Type B pancreatic cell (in vitro differentiated cells): Measurements from ENCODE around the gene HRH1. TPM values are rescaled to one million over a fixed set of nuclear protein-coding genes. Genes with fewer than 3 reads are reported as not detected.
"Not testable (repeated sequence)": the region's sequence is repeated elsewhere in the genome, so short reads cannot be mapped to it uniquely, and the experiment has no call there.

ENCODE experiments used
- DNase-seq: peaks from one replicate; pipeline ENCODE4 v3.0.0; 2021; ENCODE audit warnings: mixed read lengths; ENCODE audit not compliant: unreplicated experiment; ENCODE audit errors: extremely low spot score
- H3K27ac Mint-ChIP-seq: 2 replicates; pipeline ENCODE4 v1.8.0; 2021; ENCODE audit warnings: mild to moderate bottlenecking, mixed read lengths
- H3K27me3 Mint-ChIP-seq: 2 replicates; pipeline ENCODE4 v1.8.0; 2021; ENCODE audit warnings: mixed read lengths
- H3K36me3 Mint-ChIP-seq: 2 replicates; pipeline ENCODE4 v1.8.0; 2021; ENCODE audit warnings: mixed read lengths
- H3K4me1 Mint-ChIP-seq: one replicate; pipeline ENCODE4 v1.8.0; 2021; ENCODE audit warnings: mixed read lengths; ENCODE audit not compliant: unreplicated experiment
- H3K4me3 Mint-ChIP-seq: 2 replicates; pipeline ENCODE4 v1.8.0; 2021; ENCODE audit warnings: mild to moderate bottlenecking, mixed read lengths
- H3K9me3 Mint-ChIP-seq: 2 replicates; pipeline ENCODE4 v1.8.0; 2021; ENCODE audit warnings: mixed read lengths
- total RNA-seq: library from RNA; stranded (reverse); gene quantifications from 2 replicates; pipeline ENCODE4 v1.2.1, GENCODE V29; 2021; ENCODE audit warnings: low replicate concordance
- TF ChIP-seq, protein P1 (sequence below): fragments of 200-600 bp; sonication (generic); conservative IDR thresholded peaks from 2 replicates; pipeline ENCODE4 v1.5.0; 2021; ENCODE audit warnings: antibody characterized with exemption, mild to moderate bottlenecking

HRH1 gene
- total RNA-seq, 1 donor from 2014 or later: 4.7 TPM

DNA sequence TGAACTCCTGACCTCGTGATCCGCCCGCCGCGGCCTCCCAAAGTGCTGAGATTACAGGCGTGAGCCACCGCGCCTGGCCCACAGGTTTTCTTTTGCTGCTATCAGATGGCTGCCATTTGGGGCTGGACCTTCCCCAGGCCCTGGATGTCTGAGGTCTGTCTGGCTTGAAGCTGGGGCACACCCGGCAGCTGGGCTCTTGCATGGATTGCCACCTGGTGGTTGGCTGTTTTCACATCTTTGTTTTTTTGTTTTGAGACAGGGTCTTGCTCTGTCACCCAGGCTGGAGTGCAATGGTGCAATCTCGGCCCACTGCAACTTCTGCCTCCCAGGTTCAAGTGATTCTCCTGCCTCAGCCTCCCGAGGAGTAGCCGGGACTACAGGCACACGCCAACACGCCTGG is 51.6 kb downstream of the HRH1 start:
- TF ChIP-seq, protein P1, sequence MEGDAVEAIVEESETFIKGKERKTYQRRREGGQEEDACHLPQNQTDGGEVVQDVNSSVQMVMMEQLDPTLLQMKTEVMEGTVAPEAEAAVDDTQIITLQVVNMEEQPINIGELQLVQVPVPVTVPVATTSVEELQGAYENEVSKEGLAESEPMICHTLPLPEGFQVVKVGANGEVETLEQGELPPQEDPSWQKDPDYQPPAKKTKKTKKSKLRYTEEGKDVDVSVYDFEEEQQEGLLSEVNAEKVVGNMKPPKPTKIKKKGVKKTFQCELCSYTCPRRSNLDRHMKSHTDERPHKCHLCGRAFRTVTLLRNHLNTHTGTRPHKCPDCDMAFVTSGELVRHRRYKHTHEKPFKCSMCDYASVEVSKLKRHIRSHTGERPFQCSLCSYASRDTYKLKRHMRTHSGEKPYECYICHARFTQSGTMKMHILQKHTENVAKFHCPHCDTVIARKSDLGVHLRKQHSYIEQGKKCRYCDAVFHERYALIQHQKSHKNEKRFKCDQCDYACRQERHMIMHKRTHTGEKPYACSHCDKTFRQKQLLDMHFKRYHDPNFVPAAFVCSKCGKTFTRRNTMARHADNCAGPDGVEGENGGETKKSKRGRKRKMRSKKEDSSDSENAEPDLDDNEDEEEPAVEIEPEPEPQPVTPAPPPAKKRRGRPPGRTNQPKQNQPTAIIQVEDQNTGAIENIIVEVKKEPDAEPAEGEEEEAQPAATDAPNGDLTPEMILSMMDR: peak; percentile 40
- DNase-seq, H3K9me3 Mint-ChIP-seq, H3K27ac Mint-ChIP-seq, H3K27me3 Mint-ChIP-seq, H3K4me1 Mint-ChIP-seq, H3K4me3 Mint-ChIP-seq, H3K36me3 Mint-ChIP-seq: not testable (repeated sequence)

DNA sequence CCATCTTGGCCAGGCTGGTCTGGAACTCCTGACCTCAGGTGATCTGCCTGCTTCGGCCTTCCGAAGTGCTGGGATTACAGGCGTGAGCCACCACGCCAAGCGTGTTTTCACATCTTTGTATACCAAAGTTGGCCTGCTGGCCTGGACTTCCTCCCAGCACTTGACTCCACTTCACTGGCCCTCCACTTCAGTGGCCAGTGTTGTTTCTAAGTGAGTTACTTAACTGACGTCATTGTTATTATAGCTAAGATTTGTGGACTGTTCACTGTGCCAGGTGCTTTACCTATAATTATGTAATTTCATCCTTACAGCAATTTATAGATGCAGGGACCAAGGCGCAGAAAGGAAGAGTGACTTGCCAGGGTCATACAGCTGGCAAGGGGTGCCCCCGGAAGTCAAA is 52.0 kb downstream of the HRH1 start:
- Mint-ChIP-seq H3K36me3 (no peaks in the 10 kb centered on the region), H3K27ac (no peak overlapping the region), H3K27me3 (peaks cover 4% of the 10 kb centered on the region), H3K9me3 (no peaks in the 10 kb centered on the region), H3K4me3 (no peak overlapping the region), H3K4me1 (peaks cover 6% of the 10 kb centered on the region)
- TF ChIP-seq, protein P1: no peak
- no peak for DNase-seq

DNA sequence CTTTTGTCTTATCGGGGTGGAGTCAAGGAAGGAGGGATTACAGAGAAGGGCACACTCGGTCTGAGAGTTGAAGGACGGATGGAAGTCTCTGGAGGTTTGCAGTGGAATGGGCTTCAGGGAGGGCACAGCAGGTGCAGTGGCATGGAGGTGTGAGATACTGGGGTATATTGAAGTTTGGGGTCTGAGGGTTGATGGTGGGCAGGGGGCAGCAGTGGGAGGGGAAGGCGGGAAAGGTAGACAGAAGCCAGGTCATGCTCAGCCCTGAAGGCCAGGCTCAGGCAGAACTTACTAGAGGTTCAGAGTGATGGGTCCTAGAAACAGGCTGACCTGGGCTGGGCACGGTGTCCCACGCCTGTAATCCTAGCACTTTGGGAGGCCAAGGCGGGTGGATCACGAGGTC is 52.7 kb downstream of the HRH1 start:
- no peak for DNase-seq
- Mint-ChIP-seq H3K4me3 (no peak overlapping the region), H3K27me3 (peaks cover 3% of the 10 kb centered on the region), H3K4me1 (no peaks in the 10 kb centered on the region), H3K9me3 (no peaks in the 10 kb centered on the region), H3K36me3 (no peaks in the 10 kb centered on the region), H3K27ac (no peak overlapping the region)
- TF ChIP-seq, protein P1: no peak

DNA sequence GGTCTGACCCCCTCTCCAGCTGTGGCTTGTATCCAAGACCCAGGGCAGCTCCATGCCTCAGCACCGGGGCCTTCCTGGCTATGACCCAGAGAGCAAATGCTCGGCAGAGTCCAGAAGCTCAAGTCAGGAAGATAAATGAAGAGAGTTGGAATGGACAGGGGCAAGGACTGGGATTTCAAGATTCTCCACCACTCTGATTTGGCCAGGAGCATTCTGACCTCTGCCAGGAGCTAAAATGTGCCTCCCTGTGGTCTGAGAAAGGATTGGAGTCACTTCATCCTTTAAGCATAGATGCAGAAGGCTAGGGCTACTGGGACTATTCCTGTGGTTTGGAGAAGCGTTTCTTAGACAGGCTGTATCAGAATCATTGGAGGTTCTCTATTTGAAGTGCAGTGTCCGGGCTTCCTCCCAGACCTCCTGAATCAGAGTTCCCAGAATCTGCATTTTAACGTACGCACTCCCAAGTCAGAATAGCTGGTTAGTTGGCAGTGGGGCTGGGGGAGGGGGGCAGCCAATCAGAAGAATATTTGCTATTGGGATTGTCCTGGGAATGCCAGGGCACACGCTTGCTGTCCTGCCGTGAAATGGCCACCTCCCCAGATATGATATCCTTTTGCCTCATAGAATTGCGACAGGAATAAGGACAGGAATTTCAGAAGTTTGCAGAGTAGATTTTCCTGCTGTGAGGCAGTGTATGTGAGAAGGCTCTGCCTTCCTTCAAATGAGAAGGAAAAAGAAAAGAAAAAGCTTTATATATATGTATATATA is 57.4 kb downstream of the HRH1 start:
- Mint-ChIP-seq H3K27ac (no peak overlapping the region), H3K27me3 (peaks cover 3% of the 10 kb centered on the region), H3K4me1 (peaks cover 3% of the 10 kb centered on the region), H3K4me3 (no peak overlapping the region), H3K9me3 (no peaks in the 10 kb centered on the region), H3K36me3 (no peaks in the 10 kb centered on the region)
- TF ChIP-seq, protein P1: no peak
- no peak for DNase-seq

DNA sequence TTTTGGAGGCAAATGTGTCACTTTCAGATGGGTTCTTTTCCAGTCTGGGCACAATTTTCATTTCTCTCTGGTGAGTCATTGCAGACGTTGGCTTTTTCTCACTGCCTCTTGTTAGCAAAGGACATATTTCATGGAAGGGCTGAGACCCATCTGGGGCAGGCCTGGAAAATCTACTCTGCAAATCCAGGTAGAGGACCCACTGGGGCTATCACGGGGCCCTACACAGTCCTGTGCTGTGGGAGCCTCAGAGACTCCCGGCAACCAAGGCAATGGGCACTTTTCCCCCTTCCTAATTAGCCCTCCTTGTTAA is 58.0 kb downstream of the HRH1 start:
- H3K36me3 Mint-ChIP-seq: no peaks in the 10 kb centered on the region
- no peaks in the 10 kb centered on the region for H3K9me3 Mint-ChIP-seq
- H3K27me3 Mint-ChIP-seq: peaks cover 3% of the 10 kb centered on the region
- H3K4me1 Mint-ChIP-seq: peaks cover 3% of the 10 kb centered on the region
- no peak overlapping the region for H3K4me3 Mint-ChIP-seq
- TF ChIP-seq, protein P1: no peak
- no peak for DNase-seq
- no peak overlapping the region for H3K27ac Mint-ChIP-seq
